Erythroblast (primary cell): ENCODE measurements around the gene KCNH3.

Source experiments
- DNase-seq, 2 experiments: peaks; one replicate each; lab custom pipeline; 2025; lab: John Stamatoyannopoulos, UW
- GATA1 ChIP-seq: IDR thresholded peaks from 2 replicates; pipeline ENCODE4 v1.6.1; 2011; ENCODE audit warnings: low read depth, mild to moderate bottlenecking, control low read depth, low read length, moderate library complexity
- POLR2A ChIP-seq: IDR thresholded peaks from 2 replicates; pipeline ENCODE4 v1.6.1; 2011; ENCODE audit warnings: mild to moderate bottlenecking, low read length

KCNH3 gene

DNA sequence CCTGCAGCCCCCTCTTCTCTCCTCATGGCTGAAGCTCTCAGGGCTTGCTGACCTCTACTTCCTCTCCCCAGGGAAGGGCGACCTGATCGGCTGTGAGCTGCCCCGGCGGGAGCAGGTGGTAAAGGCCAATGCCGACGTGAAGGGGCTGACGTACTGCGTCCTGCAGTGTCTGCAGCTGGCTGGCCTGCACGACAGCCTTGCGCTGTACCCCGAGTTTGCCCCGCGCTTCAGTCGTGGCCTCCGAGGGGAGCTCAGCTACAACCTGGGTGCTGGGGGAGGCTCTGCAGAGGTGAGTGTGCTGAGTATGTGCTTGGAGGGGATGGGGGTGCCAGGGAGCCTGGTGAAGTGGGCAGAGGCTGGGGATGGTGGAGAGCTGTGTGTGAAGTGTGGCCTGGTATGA, 15.4 kb downstream of the KCNH3 start:
- no peak for TF ChIP-seq POLR2A
- TF ChIP-seq GATA1, result no peak
- DNase-seq, result no peak

DNA sequence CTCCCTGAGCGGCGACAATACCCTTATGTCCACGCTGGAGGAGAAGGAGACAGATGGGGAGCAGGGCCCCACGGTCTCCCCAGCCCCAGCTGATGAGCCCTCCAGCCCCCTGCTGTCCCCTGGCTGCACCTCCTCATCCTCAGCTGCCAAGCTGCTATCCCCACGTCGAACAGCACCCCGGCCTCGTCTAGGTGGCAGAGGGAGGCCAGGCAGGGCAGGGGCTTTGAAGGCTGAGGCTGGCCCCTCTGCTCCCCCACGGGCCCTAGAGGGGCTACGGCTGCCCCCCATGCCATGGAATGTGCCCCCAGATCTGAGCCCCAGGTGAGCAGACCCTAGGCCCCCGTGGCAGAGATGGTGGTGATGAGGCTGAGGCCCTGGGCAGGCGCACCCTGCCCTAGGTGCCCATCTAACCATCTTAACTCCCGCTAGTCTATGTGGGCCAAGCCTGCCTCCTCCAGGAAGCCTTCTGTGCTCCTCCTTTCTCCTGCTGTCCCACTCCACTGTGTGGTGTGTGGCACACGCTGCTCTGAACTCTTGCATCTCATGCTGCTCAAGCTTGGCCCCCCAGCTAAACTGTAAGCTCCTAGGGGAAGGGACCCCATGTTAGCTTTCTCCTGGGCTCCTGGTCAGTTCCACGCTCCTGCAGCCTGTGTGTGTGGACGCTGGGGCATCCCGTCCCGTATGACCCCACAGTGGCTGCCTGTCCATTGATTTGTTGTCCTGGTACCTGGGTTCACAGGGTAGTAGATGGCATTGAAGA, 17.0 kb downstream of the KCNH3 start:
- no peak for TF ChIP-seq POLR2A
- TF ChIP-seq GATA1, result no peak
- no peak for DNase-seq

DNA sequence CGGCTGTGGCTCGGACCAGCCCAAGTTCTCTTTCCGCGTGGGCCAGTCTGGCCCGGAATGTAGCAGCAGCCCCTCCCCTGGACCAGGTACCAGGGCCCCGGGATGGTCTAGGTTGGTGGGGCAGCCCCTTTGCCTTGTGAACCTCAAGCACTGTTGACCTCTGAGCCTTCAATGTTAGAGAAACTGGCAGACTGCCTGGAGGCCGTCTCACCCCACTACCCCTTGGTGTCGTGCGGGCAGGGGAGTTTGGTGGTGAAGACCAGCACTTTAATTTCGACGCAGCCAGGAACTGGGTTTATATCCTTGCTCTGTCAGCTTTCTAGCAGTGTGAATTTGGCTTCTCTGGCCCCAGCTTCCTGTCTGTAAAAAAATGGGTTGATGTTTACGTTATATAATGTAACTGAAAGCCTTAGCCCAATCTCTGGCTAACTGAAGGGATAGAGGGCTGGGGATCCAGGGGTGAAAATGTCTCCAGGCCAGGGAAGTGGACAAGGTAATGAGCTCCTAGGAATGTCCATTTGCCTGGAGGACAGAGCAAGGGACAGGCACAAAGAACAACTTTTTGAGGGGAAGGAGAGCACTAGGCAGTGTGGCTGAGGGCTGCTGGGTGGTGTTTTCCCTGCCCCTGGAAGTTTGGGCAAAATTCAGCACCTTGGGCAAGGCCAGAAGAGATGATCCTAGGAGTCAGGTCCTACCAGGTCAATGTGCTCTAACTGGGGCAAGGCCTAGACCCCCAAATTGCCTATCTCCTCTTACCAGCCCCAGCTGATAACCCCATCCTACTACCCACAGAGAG, 17.8 kb downstream of the KCNH3 start:
- TF ChIP-seq POLR2A (no peak), GATA1 (no peak)
- DNase-seq, result no peak

DNA sequence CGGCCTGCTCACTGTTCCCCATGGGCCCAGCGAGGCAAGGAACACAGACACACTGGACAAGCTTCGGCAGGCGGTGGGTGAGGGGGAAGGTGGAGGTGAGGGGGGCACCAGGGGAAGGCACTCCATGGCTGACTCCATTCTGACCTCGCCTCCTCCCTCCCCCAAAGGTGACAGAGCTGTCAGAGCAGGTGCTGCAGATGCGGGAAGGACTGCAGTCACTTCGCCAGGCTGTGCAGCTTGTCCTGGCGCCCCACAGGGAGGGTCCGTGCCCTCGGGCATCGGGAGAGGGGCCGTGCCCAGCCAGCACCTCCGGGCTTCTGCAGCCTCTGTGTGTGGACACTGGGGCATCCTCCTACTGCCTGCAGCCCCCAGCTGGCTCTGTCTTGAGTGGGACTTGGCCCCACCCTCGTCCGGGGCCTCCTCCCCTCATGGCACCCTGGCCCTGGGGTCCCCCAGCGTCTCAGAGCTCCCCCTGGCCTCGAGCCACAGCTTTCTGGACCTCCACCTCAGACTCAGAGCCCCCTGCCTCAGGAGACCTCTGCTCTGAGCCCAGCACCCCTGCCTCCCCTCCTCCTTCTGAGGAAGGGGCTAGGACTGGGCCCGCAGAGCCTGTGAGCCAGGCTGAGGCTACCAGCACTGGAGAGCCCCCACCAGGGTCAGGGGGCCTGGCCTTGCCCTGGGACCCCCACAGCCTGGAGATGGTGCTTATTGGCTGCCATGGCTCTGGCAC, 18.5 kb downstream of the KCNH3 start:
- TF ChIP-seq GATA1 (no peak), POLR2A (no peak)

DNA sequence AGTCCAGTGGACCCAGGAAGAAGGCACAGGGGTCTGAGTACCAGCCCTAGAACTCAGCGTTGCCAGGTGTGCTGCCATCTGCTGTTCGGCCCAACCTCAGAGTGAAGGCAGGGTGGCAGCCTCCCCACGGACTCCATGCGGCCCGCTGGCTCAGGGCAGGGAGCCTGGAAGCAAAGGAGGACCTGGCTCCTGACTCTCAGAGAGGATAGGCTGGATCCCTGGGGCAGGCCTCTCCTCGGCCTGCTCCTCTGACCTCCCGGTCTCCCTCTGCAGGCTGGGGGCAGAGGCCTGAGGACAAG, 19.0 kb downstream of the KCNH3 start:
- no peak for DNase-seq
- TF ChIP-seq POLR2A (no peak), GATA1 (no peak)

More for the DNA sequence above, 18.5 kb downstream of the KCNH3 start:
- no peak for DNase-seq

DNA sequence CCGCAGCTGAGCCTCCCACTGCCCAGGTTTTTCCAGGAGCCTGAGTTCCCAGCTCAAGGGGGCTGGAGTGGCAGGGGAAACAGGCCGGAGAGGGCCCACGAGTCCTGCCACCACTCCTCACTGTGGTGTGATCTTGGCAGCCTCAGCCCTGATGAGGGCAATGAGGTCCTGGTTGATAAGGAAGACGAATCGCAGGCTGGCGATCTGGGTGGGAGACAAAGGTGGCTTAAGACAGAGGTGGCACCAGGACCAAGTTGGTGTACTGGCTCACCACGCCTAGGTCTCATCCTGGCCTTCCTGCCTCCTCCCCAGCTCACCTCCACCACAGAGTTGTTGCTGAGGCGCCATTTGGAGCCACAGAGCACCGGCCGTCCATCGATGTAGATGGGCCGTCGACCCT, 19.7 kb downstream of the KCNH3 start:
- no peak for DNase-seq
- TF ChIP-seq POLR2A (no peak), GATA1 (no peak)

DNA sequence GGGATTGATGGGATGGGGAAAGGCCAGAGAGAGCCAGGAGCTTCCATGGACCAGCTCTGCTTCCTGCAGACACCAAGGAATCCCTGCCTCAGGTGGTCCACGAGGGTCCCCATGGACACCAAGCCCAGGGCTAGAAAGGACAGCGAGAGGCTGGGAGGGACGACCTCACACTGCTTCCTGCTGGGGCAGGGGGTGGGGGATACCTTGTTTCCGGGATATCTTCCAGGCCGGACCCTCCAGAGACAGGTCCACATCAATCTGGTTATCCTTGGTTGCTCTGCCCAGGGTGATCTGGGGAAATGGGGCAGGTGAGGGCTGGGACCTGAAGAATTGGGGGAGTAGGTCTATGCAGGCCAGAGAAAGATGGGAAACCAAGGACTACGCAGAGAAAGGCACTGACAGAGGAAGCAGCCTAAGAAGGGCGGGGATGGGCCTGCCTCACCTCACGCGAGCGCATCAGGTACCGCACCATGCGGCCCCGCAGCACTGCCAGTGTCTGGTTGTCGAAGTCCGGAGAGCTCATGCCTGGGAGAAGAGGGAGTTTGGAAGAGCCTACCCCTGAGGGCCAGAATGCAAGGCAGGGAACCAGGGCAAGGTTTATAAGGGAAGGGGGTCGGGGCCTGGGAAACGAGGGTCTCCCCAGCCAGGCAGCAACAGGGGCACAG, 20.3 kb downstream of the KCNH3 start:
- no peak for DNase-seq
- TF ChIP-seq POLR2A, result no peak
- no peak for TF ChIP-seq GATA1

DNA sequence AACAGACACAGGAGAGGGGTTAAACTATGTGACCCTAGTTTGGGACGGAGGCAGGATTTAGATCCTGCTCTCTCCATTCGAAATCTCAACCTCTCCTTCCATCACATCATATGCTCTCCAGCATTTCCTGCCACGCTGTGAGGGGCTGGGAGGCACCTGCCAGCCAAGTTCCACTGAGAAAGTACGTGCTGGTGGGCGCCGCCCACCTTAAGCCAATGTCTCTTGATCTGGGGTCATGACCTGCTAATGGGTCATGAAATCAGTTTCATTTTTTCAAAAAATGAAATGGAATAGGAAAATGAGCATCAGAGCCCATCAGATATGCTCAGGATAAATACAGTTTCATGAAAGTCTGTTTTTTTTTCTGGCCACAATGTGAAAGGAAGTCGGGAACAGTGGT, 21.9 kb downstream of the KCNH3 start:
- TF ChIP-seq POLR2A, result no peak
- TF ChIP-seq GATA1, result no peak
- no peak for DNase-seq

DNA sequence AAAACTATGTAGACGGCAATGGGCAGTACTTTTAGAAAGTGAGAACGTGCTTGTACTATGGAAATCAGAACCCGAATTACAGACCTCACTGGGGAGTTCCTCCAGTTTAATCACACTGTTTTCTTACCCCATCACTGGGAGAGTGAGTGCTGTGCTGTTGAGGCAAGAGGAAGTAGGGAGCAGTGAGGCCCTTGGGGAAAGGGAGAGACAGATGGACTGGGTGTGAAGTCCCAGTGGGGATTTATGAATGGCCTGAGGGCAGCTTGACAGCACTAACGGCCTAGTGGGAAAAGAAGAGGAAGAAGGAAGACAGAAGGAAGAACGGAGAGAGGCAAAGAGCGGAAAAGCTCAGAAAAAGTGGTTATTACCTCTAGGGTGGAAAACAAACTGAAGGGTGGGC, 23.4 kb downstream of the KCNH3 start:
- no peak for DNase-seq
- no peak for TF ChIP-seq GATA1
- no peak for TF ChIP-seq POLR2A

DNA sequence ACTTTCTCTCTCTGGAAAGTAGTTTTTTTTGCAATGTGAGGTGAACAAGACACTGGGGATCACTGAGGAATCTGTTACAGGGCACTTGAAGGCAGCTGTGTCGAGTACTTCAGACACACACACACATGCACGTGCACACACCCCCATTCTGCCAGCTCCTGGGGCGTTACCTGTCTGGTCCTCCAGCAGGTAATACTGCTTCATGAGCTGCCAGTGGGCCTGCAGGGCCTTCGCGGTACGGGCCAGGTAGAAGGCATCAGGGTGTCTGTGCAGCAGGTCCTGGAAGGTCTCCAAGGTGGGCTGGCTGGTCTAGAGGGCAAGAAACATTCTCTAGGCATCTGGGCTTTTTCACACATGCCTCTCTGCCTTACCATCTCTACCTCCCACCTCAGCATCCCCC, 24.0 kb downstream of the KCNH3 start:
- no peak for DNase-seq
- TF ChIP-seq GATA1, result no peak
- no peak for TF ChIP-seq POLR2A

DNA sequence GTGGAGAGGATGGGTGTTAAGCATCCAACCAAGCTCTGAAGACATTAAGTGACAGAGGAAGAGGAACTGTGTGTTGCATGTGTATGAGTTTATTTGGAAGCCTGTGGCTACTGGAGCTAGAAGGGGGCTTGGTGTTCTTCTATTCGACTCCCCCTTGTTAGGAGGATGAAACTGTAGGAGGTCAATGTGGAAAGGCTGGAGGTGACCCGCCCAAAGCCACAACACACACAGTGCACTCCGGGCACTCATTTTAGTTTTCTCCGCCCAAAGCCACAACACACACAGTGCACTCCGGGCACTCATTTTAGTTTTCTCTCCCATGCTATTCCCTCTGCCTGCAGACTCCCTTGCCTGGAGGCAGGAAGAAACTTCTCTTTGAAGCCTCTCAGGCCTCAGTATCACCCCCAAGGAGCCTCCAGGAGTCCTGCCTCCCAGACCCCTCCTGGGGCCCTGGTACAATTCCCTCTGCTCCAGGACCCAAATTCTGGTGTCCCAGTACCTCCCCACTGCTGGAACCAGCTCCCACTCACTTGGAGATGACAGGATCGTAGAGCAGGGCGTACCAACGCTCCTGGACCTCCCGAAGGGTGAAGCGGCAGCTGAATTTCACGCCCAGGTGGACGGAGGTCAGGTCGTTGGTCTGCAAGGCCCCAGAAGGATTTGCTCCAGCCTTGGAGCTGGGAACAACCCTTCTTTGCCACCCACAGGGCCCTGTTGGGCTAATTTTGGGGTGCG, 25.3 kb downstream of the KCNH3 start:
- TF ChIP-seq POLR2A (no peak), GATA1 (no peak)

DNA sequence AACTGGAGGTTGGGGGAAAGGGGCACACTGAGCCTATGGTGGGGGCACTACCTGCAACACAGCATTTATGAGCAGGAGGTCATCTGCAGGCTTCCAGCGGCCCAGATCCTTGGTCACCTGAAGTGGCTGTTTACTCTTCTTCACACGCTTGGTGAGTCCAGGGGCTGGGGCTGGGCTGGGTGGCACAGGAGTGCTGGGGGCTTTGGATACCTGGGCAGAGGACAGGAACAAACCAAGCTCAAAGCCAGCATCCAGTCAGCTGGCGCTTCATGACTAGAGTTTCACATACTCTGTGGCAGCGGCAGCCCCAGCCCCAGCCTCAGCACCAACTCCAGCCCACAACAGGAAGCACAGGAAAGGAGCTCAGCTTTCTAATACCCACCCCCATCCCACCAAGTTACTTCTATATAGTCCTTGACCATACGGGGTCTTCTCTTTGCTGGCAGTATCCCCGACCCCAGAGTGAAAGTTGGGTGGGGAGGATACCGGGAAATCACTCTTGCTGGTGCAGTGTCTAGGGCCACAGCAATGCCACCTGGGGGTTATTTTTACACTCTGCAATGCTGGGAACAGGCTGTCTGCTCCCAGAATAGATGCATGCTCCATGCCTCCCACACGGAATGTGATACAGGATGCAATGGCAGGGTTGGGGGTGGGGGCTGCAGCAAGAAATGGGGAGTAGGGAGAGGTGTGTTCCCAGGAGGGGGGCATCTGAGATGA, 26.0 kb downstream of the KCNH3 start:
- TF ChIP-seq GATA1 (no peak), POLR2A (no peak)
- no peak for DNase-seq

More for the DNA sequence above, 25.3 kb downstream of the KCNH3 start:
- DNase-seq, result no peak
